GM18507 (cell line): ENCODE data around the gene NT5DC1.

Experiments used
- DNase-seq: peaks from one replicate; pipeline ENCODE4 v3.0.0; 2011; ENCODE audit warnings: low read depth; ENCODE audit not compliant: insufficient read length; ENCODE audit errors: extremely low spot score
- FAIRE-seq: peaks from 2 replicates; lab custom pipeline; 2011; peaks lifted over from hg19 to GRCh38; lab: Jason Lieb, UNC

NT5DC1 gene

GRCh38 chr6:116126032-116126431 is 25.4 kb downstream of the NT5DC1 start, which contains the start of gene COL10A1:
Gene COL10A1 (minus strand): TSS chr6:116126132. CDS start chr6:116125492, 640 bp downstream.
- no peak for DNase-seq
- FAIRE-seq, result peak; percentile 12

DNA sequence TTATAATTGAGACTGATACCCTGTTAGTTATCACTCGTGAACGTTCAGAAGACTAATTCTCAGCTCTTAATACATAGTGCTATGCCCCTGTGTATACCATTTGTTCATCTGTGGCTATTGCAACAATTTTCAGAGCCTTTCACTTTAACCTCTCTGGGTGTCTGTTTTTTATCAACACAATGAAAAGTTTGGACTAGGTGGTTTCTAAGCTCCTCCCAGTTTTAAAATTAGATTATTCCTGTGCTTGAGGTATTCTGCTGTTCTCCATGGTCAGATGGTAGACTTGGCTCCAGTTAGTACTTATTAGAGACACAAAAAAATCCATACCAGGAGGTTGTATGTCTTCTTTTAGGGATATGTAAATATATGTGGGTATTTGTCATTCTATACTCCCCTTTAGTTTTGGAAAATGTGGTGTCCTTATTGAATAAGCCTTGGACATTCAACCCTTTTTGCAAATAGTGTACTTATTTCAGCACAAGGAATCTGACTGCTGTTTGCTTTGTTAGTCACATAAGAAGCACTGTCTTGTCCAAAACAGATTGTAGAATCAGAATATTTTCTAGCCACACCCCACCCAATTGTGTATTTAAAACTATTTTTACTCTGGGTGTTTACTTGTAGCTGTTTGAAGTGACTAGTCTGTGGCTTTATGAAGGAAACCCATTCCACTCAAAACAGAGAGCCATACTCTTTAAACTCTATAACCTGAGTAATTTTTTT is 27.3 kb downstream of the NT5DC1 start:
- no peak for DNase-seq
- no peak for FAIRE-seq

DNA sequence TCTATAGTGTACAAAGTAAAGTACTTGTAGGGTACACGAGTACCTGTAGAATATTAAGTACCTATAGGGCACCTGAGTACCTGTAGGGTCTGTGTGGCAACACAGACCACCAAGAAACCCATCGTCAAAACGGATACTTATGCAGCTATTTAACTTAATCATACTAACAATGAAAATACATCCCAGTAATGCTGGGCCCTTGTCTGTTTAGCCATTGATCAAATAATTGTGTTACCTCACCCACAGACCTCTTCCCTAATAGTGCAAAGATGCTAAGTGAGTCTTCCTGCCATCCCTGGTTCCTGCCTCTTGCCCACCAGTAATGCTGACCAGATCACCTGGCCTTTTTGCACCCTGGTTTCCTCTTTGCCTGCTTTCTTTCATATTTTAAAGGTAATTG is 32.8 kb downstream of the NT5DC1 start:
- DNase-seq (no peak), FAIRE-seq (no peak)

DNA sequence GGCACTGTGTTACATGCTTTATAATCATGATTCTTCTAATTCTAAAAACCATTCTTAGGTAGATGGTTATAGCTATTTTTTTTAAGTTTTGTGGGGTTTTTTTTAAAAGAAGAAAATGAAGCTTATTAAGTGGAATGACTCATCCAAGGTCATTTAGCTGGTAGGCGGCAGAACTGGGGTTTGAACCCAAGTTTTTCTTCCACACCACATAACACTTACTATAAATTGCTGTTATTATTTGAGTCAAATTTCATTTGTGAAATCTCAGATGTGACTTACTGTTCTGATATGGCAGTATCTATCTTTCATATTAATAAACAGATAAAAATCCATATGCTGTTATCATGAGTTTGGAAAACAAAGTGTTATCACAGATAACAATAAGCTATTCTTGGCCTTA is 35.7 kb downstream of the NT5DC1 start:
- DNase-seq (no peak), FAIRE-seq (no peak)

- no peak for DNase-seq
- no peak for FAIRE-seq
Measured at GRCh38 chr6:116136933-116137340, 36.3 kb downstream of the NT5DC1 start.

DNA sequence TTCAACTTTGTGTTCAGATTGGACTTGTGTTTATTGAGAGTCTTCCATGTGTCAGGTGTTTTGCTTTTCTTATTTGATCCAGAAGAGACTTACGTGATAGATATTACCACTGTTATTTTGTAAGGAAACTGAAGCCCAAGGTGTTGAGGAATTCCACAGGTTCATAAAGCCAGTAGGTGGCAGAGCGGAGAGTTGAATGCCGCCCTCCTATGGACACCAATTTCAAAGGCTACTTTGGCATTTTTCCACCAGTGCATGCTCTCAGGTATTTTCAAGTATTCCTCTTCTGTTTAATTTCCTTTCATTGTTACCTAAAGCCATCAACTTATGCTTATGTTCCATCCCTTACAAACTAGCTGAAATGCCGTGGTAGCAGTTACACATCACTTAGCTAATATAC is 39.3 kb downstream of the NT5DC1 start:
- FAIRE-seq, result no peak
- DNase-seq, result no peak

GRCh38 chr6:116144605-116145004 is 44.0 kb downstream of the NT5DC1 start:
- no peak for FAIRE-seq
- DNase-seq, result no peak

DNA sequence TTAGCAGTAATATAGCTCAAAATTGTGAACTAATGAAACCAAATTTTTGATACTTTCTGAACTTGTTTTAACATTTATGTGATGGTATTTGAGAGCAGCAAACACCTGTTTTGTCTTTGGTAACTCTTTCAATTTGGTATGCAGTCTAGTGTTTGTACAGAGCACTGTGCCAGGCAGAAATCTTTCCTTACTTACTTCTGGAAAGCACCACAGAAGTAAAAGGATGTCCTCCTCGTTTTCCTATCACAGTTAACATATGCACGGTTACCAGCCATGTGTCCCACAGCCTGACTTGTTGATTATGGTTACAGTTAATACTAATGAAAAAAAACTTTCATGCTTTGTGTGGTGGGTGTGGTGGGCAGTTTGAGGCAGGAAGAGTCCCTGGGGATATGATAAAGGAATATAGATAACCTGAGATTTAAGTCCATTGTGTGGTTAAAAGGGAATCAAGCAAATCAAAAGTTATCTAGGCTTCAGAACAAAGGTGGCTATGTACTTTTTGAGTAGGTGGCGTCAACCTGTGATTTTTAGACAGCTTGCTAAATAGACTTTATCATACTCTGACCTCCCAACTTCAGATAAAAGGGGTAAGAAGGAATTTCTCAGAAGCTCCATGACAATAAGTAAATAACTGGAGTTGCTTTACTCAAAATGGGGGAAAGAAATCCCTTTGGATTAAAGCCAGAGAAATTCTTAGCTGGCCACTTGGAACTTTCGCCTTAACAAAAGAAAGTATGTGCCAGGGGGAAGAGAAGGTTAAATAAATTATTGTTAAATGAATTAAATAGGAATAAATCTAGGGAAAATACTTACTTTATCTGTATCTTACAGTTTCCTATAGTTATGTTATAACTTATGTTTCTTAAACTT is 45.4 kb downstream of the NT5DC1 start:
- FAIRE-seq (no peak), DNase-seq (no peak)

DNA sequence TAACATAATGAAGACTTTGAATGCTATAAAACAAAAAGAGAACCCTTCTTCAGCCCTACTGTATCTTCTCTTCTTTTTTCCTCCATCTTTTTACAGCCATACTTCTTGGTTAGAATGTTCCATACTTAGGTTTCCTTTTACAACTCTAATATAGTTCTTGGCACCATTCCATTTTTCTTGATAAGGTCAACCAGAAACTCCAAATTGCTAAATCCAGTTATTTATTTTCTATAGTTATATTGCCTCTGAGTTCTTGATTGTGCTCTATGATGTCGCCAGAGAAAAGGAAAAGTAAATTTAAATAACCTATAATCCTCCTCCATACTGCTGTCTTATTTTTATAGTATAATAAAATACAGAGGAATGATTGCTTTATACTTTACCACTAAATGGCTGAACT is 52.0 kb downstream of the NT5DC1 start:
- FAIRE-seq (no peak), DNase-seq (no peak)

DNA sequence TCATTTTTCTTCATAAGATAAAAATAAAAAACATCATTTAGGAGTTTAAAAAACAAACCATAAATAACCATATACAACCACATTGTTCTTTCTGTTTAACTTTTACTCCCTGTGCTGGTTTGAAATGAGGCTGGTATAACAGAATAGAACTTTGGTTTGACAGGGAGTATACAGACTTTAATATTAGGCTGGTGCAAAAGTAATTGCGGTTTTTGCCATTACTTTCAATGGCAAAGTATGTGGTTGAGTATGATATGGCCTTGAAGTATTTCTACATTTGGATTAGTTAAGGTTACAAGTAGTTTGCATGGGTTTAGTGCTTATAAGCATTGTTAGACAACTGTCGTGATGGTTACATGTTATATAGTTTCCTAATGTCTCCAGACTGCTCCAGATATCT is 54.2 kb downstream of the NT5DC1 start:
- DNase-seq (no peak), FAIRE-seq (no peak)

DNA sequence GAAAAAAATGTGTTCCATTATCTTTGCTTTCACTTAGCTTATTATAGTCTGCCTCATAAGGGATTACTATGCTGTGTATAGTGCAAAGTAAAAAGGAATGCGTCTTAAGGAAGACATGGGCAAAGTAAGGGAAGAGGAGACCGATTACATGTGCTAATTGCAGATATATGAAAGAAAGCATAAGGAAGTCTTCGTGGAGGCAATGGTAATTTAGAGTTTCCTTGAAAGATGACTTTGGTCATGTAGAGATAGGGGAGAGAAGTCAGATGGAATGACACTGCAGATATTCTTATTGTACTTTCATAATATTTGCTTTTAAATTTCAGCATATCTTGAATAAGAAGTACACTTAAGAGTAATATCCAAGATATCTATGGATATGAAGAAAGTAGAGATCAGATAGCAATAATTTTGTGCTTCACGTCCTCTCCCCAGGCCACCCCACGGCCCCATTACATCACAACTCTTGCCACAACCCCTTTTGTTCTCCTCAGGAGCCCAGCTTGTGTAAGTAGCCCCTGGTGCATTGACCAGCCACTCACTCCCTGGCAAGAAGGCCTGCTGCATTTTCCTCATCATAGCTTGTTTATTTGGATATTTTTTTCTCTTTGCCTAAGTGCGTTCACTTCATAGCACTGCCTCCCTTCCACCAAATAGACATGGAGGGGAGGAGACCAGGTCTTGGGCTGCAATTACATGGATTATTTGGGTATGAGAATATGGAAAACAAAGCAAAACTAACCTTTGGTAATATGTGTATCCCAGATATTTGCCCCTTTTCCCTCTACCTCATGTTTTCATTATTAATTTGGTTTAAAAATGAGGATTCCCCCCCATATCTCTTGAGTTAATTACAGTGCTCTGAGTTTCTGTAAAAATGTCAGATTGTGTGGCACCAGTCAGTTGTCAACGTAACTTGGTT is 56.0 kb downstream of the NT5DC1 start:
- FAIRE-seq, result no peak
- DNase-seq, result no peak

DNA sequence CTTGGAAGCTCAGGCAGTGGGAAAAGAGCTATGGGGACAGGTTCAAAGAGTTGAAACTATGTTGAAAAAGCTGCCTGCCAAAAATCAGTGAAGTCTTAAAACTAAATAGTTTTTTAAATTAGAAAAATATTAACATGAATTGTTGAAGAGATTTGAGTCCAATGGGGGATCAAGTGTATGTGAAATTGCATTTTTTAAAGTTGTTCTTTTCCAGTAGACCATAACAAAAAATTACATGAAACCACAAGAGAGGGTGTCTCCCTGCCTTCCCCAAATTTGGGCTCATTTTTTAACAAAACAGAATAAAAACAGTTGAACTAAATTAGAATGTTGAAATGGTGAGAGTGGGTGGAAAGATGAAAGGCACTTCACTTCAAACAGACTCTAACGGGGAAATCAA is 56.7 kb downstream of the NT5DC1 start:
- FAIRE-seq (no peak), DNase-seq (no peak)

GRCh38 chr6:116158641-116159040 is 58.0 kb downstream of the NT5DC1 start:
- DNase-seq, result no peak
- no peak for FAIRE-seq

GRCh38 chr6:116159782-116160524 is 59.3 kb downstream of the NT5DC1 start:
- FAIRE-seq, result peak; percentile 36
- DNase-seq, result no peak

- DNase-seq (no peak), FAIRE-seq (peak; percentile 60)
Measured at GRCh38 chr6:116165596-116165995, 64.9 kb downstream of the NT5DC1 start.

DNA sequence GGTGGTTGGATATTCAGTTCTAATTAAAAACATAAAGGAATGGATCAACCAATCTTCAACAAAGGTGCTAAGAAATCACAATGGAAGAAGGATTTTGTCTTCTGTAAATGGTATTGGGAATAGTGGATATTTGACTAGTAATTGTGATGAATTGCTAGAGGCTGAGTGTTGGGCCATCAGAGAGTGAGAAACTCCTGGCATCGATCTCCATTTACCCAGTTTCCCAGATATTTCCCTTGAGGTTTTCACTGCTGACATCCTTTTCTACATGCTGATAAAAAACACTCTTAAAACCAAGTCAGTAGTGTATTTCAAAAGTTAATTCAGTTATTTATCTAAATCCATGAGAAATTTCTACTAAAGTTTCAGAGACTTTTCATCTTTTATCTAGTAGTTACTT is 65.7 kb downstream of the NT5DC1 start:
- no peak for DNase-seq
- FAIRE-seq, result no peak

- no peak for DNase-seq
- no peak for FAIRE-seq
Measured at GRCh38 chr6:116168148-116168547, 67.5 kb downstream of the NT5DC1 start.

DNA sequence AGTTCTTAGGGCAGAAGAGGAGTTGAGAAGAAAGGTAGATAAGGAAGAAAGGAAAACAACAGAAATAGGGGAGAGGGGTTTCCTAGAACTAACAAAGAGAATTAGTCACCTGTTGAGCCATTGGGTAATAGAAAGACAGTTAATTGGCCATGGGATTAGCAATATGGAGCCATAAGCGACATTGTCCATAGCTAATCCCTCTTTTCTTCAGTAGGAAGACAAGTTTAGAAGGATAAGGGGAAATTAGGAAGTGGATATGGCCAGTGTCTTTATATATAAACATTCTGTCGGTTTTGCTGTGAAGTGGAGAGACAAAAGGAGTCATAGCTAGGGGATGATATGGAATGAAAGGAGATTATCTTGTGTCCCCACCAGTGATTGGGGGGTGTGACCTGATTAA is 69.2 kb downstream of the NT5DC1 start:
- DNase-seq, result no peak
- no peak for FAIRE-seq

GRCh38 chr6:116170358-116171057 is 69.9 kb downstream of the NT5DC1 start:
- FAIRE-seq, result no peak

More at GRCh38 chr6:116170358-116171057, 69.9 kb downstream of the NT5DC1 start:
- DNase-seq, result no peak
